Measurements from ENCODE around the gene CREBL2. TPM values are rescaled to one million over a fixed set of nuclear protein-coding genes. Genes with fewer than 3 reads are reported as not detected.

CREBL2 gene
- total and polyA plus RNA-seq, 2 of the 13 experiments (the other 11 are each of a cell fraction or from before 2014, with no cell fraction given) = 6.9 to 8.4 TPM

GRCh38 chr12:12562016-12562483 is 49.6 kb upstream of the CREBL2 start (continued):
- TF ChIP-seq PCBP2 (optimal IDR thresholded peaks at IDR 0.05; ENCODE audit: low read depth, low read length, poor library complexity, severe bottlenecking) (no peak), TAF15 (IDR thresholded peaks at IDR 0.05; ENCODE audit: low read depth, low read length, poor library complexity, severe bottlenecking) (peak; percentile 60), MYNN (CRISPR knock-in tag; IDR thresholded peaks at IDR 0.05; ENCODE audit: low read depth) (no peak), IRF9 (CRISPR knock-in tag; IDR thresholded peaks at IDR 0.05; ENCODE audit: borderline replicate concordance) (no peak), AGO2 (optimal IDR thresholded peaks at IDR 0.05; ENCODE audit: low read depth, low read length) (peak; percentile 22), POLR2AphosphoS2 (IDR thresholded peaks at IDR 0.05; ENCODE audit: low read depth, low read length) (no peak), TBX2 (CRISPR knock-in tag; IDR thresholded peaks at IDR 0.05; ENCODE audit: borderline replicate concordance) (no peak), ZNF20 (CRISPR knock-in tag; IDR thresholded peaks at IDR 0.05) (no peak), RBM39 (IDR thresholded peaks at IDR 0.05; ENCODE audit: low read depth, low read length, poor library complexity, severe bottlenecking) (no peak), ZNF558 (CRISPR knock-in tag; IDR thresholded peaks at IDR 0.05; ENCODE audit: borderline replicate concordance) (peak; percentile 47; the same call in 1 of the 2 replicates), NFAT5 (CRISPR knock-in tag; IDR thresholded peaks at IDR 0.05) (no peak), ZNF543 (CRISPR knock-in tag; IDR thresholded peaks at IDR 0.05) (0 out of 2 replicates have a peak, but pooled peaks have one; percentile 6), ZHX1 (CRISPR knock-in tag; IDR thresholded peaks at IDR 0.05; ENCODE audit: low read depth) (no peak), ZNF225 (CRISPR knock-in tag; IDR thresholded peaks at IDR 0.05) (no peak), ZMAT5 (CRISPR knock-in tag; IDR thresholded peaks at IDR 0.05; ENCODE audit: borderline replicate concordance, low read depth) (no peak), ZNF235 (CRISPR knock-in tag; IDR thresholded peaks at IDR 0.05; ENCODE audit: borderline replicate concordance) (no peak), SAFB2 (CRISPR knock-in tag; IDR thresholded peaks at IDR 0.05; ENCODE audit: borderline replicate concordance, low read depth) (no peak), RBFOX2 (IDR thresholded peaks at IDR 0.05; ENCODE audit: low read depth, low read length) (peak; percentile 76), ZNF597 (CRISPR knock-in tag; IDR thresholded peaks at IDR 0.05) (no peak)

Data from HepG2 (cell line).